Measurements from ENCODE around the gene FABP1.

DNA sequence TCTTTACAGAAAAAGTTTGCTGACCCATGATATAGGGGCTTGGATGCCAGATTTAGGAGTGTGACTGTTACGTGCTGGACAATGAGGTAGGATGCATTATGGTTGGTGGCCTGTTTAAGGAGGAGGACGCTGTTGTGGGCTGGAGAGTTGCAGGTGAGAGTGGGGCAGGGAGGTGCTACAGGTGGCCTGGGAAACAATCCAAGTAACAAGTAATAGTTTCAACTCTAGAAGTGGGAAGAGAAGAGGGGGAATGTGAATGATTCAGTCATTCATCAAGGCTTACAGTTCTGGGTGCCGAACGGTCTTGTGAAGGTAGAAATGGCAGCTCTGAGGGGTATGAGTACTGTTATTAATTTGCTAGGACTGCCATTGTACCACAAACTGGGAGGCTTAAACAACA, 6.2 kb downstream of the FABP1 start:
- TF ChIP-seq EP300 (IDR thresholded peaks at IDR 0.05) (no peak), POLR2A (IDR thresholded peaks at IDR 0.05) (no peak), POLR2AphosphoS5 (IDR thresholded peaks at IDR 0.05) (no peak)
- TF ChIP-seq, protein P1, sequence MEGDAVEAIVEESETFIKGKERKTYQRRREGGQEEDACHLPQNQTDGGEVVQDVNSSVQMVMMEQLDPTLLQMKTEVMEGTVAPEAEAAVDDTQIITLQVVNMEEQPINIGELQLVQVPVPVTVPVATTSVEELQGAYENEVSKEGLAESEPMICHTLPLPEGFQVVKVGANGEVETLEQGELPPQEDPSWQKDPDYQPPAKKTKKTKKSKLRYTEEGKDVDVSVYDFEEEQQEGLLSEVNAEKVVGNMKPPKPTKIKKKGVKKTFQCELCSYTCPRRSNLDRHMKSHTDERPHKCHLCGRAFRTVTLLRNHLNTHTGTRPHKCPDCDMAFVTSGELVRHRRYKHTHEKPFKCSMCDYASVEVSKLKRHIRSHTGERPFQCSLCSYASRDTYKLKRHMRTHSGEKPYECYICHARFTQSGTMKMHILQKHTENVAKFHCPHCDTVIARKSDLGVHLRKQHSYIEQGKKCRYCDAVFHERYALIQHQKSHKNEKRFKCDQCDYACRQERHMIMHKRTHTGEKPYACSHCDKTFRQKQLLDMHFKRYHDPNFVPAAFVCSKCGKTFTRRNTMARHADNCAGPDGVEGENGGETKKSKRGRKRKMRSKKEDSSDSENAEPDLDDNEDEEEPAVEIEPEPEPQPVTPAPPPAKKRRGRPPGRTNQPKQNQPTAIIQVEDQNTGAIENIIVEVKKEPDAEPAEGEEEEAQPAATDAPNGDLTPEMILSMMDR (IDR thresholded peaks at IDR 0.05), result no peak

All from upper lobe of left lung (tissue), 4 donors.